Erythroblast (primary cell): ENCODE results near the gene FAM219A.

Experiments
- GATA1 ChIP-seq: IDR thresholded peaks from 2 replicates; pipeline ENCODE4 v1.6.1; 2011; ENCODE audit warnings: low read depth, mild to moderate bottlenecking, control low read depth, low read length, moderate library complexity
- POLR2A ChIP-seq: IDR thresholded peaks from 2 replicates; pipeline ENCODE4 v1.6.1; 2011; ENCODE audit warnings: mild to moderate bottlenecking, low read length

DNA sequence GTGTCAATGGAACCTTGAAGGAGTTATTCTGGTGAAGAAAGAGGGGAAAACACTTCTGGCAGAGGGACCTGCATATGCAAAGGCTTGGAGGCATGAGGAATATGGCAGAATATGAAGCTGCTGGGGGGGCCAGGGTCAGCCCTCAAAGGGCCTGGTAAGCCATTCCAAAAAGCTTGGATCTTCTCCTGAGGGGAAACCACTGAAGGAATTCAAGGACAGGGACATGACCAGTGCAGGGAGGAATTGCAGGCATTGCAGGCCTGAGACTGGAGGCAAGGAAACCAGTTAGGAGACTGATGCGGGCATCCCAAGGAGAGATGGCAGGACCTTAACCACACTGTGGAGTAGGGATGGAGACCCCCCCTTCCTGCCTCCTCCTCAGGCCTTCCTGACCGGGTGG lies 43.0 kb upstream of the FAM219A start:
- no peak for TF ChIP-seq POLR2A
- TF ChIP-seq GATA1: no peak
